ENCODE results near the gene HGD.

GRCh38 chr3:120636795-120637401 lies 45.1 kb downstream of the HGD start:
- TF ChIP-seq RAD21 (CRISPR knock-in tag; IDR thresholded peaks at IDR 0.05) (no peak), CTCF (CRISPR knock-in tag; IDR thresholded peaks at IDR 0.05) (no peak), CHD4 (IDR thresholded peaks at IDR 0.05; ENCODE audit: borderline replicate concordance, low read length) (no peak)

Measured in HepG2 (cell line).